ENCODE measurements around the gene SPI1.
"Not testable (repeated sequence)": the region's sequence is repeated elsewhere in the genome, so short reads cannot be mapped to it uniquely, and the experiment has no call there.

SPI1 gene

DNA sequence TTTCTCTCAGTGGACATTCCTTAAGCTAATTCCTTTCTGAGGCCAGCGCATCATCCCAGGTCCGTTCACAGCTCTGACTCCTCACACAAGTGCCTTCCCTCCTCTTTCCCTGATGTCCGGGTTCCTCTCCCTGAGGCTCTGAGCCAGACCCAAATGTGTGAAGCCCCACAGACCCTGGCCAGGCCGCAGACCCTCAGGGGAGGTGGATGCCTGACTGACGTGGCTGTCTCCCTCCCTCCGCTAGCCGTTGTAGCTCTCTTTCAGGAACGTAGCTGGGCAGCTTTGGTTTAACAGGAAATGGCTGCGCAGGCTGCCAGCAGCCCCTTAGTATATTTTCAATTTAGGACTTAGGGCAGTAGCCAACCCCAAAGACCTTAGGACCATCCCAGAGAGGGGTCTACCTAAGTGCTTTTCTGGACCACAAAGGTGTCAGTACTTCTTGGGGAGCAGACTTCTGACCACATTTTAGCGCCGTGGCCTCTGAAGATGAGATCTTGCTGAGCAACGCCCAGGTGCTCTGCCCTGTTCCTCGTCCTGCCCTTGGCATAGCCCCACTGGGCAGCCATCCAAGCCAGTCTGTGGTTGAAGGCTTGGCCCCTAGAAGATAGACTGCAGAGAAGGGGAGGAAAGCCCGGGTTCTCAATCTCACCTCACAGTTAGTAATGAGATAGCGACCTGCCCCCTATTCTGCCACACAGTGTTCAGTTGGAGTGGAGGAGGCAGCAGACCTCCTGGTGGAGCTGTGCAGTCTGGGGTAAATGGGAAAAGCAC is 52.9 kb downstream of the SPI1 start:
- no peak overlapping the region for H3K9ac ChIP-seq (ENCODE audit: insufficient read length, low read depth)
- TF ChIP-seq SUZ12 (IDR thresholded peaks at IDR 0.05; ENCODE audit: extremely low read depth, insufficient read depth, insufficient read length) (no peak), YY1 (IDR thresholded peaks at IDR 0.05; ENCODE audit: insufficient read depth, insufficient read length) (no peak), ZNF274 (IDR thresholded peaks at IDR 0.05; ENCODE audit: low read depth, low read length) (no peak)
- DNase-seq (ENCODE audit: low read depth, low spot score): no peak
- peaks cover 1% of the 10 kb centered on the region for H3K4me1 ChIP-seq (ENCODE audit: insufficient read depth, insufficient read length)
- H3K36me3 ChIP-seq (ENCODE audit: insufficient read depth, insufficient read length, low read length): peaks cover 57% of the 10 kb centered on the region
- no peaks in the 10 kb centered on the region for H3K27me3 ChIP-seq (ENCODE audit: insufficient read depth, insufficient read length)
- H3K4me3 ChIP-seq (ENCODE audit: insufficient read length, low read depth): no peak overlapping the region
- H3K9me3 ChIP-seq (ENCODE audit: insufficient read depth, low read length): no peaks in the 10 kb centered on the region

DNA sequence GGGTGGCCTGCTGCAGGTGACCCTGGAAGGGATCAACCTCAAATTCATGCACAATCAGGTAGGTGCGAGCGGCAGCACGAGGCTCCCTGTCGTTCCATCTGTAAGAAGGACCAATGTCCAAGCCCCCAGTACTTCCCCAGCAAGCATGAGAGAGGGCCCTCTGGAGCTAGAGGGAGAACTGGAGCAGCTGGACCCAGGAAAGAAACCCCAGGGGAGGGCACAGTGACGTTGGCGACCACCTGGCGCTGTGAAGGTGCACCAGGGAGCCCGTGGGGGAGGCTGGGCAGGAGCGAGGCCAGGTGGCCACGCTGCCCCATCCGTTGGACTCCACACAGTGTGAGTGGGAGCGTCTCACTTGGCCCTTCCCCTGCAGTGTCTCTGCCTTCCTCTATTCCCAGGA is 53.8 kb downstream of the SPI1 start:
- Histone ChIP-seq H3K9me3 (ENCODE audit: insufficient read depth, low read length) (no peaks in the 10 kb centered on the region), H3K9ac (ENCODE audit: insufficient read length, low read depth) (no peak overlapping the region), H3K36me3 (ENCODE audit: insufficient read depth, insufficient read length, low read length) (peaks cover 50% of the 10 kb centered on the region), H3K4me3 (ENCODE audit: insufficient read length, low read depth) (no peak overlapping the region), H3K4me1 (ENCODE audit: insufficient read depth, insufficient read length) (peaks cover 1% of the 10 kb centered on the region), H3K27me3 (ENCODE audit: insufficient read depth, insufficient read length) (no peaks in the 10 kb centered on the region)
- TF ChIP-seq ZNF274 (IDR thresholded peaks at IDR 0.05; ENCODE audit: low read depth, low read length) (no peak), YY1 (IDR thresholded peaks at IDR 0.05; ENCODE audit: insufficient read depth, insufficient read length) (no peak), SUZ12 (IDR thresholded peaks at IDR 0.05; ENCODE audit: extremely low read depth, insufficient read depth, insufficient read length) (no peak)
- DNase-seq (ENCODE audit: low read depth, low spot score): no peak

DNA sequence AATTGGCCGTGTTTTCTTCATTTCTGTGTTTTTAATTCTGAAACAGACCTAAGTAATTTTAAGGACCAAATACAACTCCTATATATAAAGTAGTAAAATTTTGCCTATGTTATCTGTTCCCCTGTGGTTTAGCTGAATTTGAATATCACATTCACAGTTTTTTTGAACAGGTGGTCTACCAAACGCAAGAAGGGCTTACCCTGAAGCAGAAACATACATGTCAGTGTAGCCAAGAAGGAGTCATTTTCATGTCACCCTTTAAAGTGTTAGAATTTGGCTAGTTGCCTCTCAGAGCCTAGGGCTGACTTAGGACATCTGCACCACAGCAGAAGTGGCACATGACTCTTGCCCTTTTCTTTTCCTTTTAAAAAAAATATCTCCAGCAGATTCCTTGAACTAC is 60.2 kb downstream of the SPI1 start:
- Histone ChIP-seq H3K27me3 (ENCODE audit: insufficient read depth, insufficient read length) (no peaks in the 10 kb centered on the region), H3K9me3 (ENCODE audit: insufficient read depth, low read length) (no peaks in the 10 kb centered on the region), H3K9ac (ENCODE audit: insufficient read length, low read depth) (no peak overlapping the region), H3K36me3 (ENCODE audit: insufficient read depth, insufficient read length, low read length) (peaks cover 40% of the 10 kb centered on the region), H3K4me1 (ENCODE audit: insufficient read depth, insufficient read length) (no peaks in the 10 kb centered on the region), H3K4me3 (ENCODE audit: insufficient read length, low read depth) (no peak overlapping the region)
- no peak for TF ChIP-seq ZNF274 (IDR thresholded peaks at IDR 0.05; ENCODE audit: low read depth, low read length)
- no peak for TF ChIP-seq SUZ12 (IDR thresholded peaks at IDR 0.05; ENCODE audit: extremely low read depth, insufficient read depth, insufficient read length)
- no peak for TF ChIP-seq YY1 (IDR thresholded peaks at IDR 0.05; ENCODE audit: insufficient read depth, insufficient read length)
- no peak for DNase-seq (ENCODE audit: low read depth, low spot score)

DNA sequence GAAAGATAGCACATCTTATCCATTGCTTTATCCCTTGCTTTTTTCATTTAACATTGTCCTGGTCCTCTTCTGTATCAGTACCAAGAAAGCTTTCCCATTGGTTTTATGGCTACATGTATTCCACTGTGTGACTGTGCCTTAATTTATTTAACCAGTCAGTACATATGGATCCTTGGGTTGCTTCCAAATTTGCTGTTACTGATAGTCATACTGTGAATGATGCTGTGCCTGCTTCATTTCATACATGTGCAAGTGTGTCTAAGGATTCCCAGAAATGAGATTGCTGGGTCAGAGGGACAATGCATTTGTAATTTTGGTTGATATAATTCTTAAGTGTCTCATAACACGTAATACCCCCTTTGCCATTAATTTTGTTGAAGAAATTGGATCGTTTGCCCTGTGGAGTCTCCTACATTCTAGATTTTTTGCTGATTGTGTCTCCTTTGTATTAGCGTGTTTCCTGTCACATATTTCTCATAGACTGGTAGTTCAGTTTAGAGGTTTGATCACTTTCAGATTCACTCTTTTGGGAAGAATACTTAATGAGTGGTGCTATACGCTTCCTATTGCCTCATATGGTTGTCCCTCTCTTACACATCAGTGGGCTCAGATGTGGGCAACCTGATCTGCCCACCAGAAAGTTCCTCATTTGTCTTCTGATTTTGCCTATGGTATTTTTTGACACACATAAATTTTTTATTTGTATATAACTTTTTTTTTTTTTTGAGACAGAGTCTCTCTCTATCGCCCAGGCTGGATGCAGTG is 61.1 kb downstream of the SPI1 start:
- TF ChIP-seq SUZ12 (IDR thresholded peaks at IDR 0.05; ENCODE audit: extremely low read depth, insufficient read depth, insufficient read length) (no peak), ZNF274 (IDR thresholded peaks at IDR 0.05; ENCODE audit: low read depth, low read length) (no peak), YY1 (IDR thresholded peaks at IDR 0.05; ENCODE audit: insufficient read depth, insufficient read length) (no peak)
- no peak for DNase-seq (ENCODE audit: low read depth, low spot score)
- Histone ChIP-seq H3K4me3 (ENCODE audit: insufficient read length, low read depth) (no peak overlapping the region), H3K4me1 (ENCODE audit: insufficient read depth, insufficient read length) (no peaks in the 10 kb centered on the region), H3K9ac (ENCODE audit: insufficient read length, low read depth) (no peak overlapping the region), H3K9me3 (ENCODE audit: insufficient read depth, low read length) (no peaks in the 10 kb centered on the region), H3K27me3 (ENCODE audit: insufficient read depth, insufficient read length) (no peaks in the 10 kb centered on the region), H3K36me3 (ENCODE audit: insufficient read depth, insufficient read length, low read length) (peaks cover 46% of the 10 kb centered on the region)

DNA sequence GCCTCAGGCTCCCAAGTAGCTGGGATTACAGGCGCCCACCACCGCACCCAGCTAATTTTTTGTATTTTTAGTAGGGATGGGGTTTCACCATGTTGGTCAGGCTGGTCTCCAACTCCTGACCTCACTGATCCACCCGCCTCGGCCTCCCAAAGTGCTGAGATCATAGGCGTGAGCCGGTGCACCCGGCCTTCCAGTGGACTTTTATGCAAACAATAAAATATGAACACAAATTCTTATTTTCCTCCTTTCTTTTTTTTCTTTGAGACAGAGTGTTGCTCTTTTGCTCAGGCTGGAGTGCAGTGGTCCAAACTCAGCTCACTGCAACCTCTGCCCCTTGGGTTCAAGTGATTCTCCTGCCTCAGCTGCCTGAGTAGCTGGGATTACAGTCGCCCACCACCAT is 61.8 kb downstream of the SPI1 start:
- peaks cover 46% of the 10 kb centered on the region for H3K36me3 ChIP-seq (ENCODE audit: insufficient read depth, insufficient read length, low read length)
- H3K27me3 ChIP-seq (ENCODE audit: insufficient read depth, insufficient read length); DNase-seq (ENCODE audit: low read depth, low spot score); H3K4me1 ChIP-seq (ENCODE audit: insufficient read depth, insufficient read length); H3K9ac ChIP-seq (ENCODE audit: insufficient read length, low read depth); H3K4me3 ChIP-seq (ENCODE audit: insufficient read length, low read depth); H3K9me3 ChIP-seq (ENCODE audit: insufficient read depth, low read length): not testable (repeated sequence)

DNA sequence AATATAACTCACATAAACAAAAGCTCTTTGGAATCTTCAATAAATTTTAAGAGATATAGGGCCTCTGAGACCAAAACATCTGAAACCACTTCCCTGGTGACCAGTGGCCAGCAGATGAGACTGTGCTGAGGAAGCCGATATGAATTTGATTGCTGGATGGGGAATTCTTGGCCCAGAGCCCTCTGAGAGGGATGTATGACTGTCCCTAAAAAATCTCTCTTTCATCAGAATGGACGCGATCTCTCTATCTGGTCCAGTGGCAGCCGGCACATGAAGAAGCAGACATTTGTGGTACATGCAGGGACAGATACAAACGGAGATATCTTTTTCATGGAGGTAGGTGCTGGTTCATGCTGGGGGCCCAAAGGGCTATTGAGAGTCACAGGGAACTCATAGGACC is 63.4 kb downstream of the SPI1 start:
- Histone ChIP-seq H3K4me1 (ENCODE audit: insufficient read depth, insufficient read length) (no peaks in the 10 kb centered on the region), H3K9me3 (ENCODE audit: insufficient read depth, low read length) (no peaks in the 10 kb centered on the region), H3K4me3 (ENCODE audit: insufficient read length, low read depth) (no peak overlapping the region), H3K9ac (ENCODE audit: insufficient read length, low read depth) (no peak overlapping the region), H3K27me3 (ENCODE audit: insufficient read depth, insufficient read length) (no peaks in the 10 kb centered on the region), H3K36me3 (ENCODE audit: insufficient read depth, insufficient read length, low read length) (peaks cover 51% of the 10 kb centered on the region)
- no peak for DNase-seq (ENCODE audit: low read depth, low spot score)
- TF ChIP-seq ZNF274 (IDR thresholded peaks at IDR 0.05; ENCODE audit: low read depth, low read length): no peak
- TF ChIP-seq YY1 (IDR thresholded peaks at IDR 0.05; ENCODE audit: insufficient read depth, insufficient read length): no peak
- no peak for TF ChIP-seq SUZ12 (IDR thresholded peaks at IDR 0.05; ENCODE audit: extremely low read depth, insufficient read depth, insufficient read length)

DNA sequence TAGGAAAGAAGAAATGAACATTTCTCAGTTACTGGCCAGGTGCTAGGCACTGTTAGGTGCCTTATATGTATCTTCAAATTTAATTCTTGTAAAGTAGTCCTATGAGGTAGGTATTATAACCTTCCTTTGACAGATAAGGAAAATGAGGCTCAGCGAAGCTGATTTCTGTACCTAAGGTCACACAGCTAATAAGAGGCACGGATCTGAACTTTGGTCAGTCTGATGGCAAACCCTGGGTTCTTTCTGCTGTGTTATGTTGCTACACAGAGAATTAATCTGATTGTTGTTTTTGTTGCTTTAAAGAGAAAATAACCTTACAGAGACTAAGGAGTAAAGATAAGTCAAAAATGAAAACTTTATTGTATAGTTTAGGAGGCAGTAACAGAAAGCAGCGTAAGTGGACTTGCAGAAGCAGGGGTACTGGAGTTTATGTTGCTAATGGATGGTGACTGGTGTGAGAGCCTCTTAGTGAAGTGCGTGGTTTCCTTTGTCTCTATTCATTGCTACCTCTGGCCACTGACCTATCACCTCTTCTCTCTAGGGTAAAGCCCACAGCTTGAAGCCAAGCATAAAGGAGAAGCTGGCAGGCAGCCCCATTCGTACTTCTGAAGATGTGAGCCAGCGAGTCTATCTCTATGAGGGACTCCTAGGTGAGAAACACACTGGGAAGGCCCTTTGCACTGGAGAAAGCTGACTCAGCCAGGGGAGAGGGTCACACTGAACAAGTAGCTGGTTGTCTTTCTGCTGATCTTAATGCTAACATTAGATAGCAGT is 70.1 kb downstream of the SPI1 start:
- no peaks in the 10 kb centered on the region for H3K27me3 ChIP-seq (ENCODE audit: insufficient read depth, insufficient read length)
- peaks cover 4% of the 10 kb centered on the region; the same call in 1 of the 2 replicates for H3K9me3 ChIP-seq (ENCODE audit: insufficient read depth, low read length)
- H3K4me1 ChIP-seq (ENCODE audit: insufficient read depth, insufficient read length): peaks cover 9% of the 10 kb centered on the region
- peak; percentile 40 for DNase-seq (ENCODE audit: low read depth, low spot score)
- TF ChIP-seq ZNF274 (IDR thresholded peaks at IDR 0.05; ENCODE audit: low read depth, low read length): no peak
- no peak for TF ChIP-seq YY1 (IDR thresholded peaks at IDR 0.05; ENCODE audit: insufficient read depth, insufficient read length)
- TF ChIP-seq SUZ12 (IDR thresholded peaks at IDR 0.05; ENCODE audit: extremely low read depth, insufficient read depth, insufficient read length): no peak
- H3K36me3 ChIP-seq (ENCODE audit: insufficient read depth, insufficient read length, low read length): peaks cover 57% of the 10 kb centered on the region
- H3K4me3 ChIP-seq (ENCODE audit: insufficient read length, low read depth): no peak overlapping the region
- no peak overlapping the region for H3K9ac ChIP-seq (ENCODE audit: insufficient read length, low read depth)

Measured in NT2/D1 (cell line).